ENCODE measurements around the gene FGF23. TPM values are rescaled to one million over a fixed set of nuclear protein-coding genes. Genes with fewer than 3 reads are reported as not detected.

FGF23 gene
- total RNA-seq, 1 experiment from 2014 or later, result not detected

GRCh38 chr12:4322726-4323125, 56.8 kb downstream of the FGF23 start:
- CTCF ChIA-PET, result no interaction called here
- Histone ChIP-seq H3K4me3 (replicated peaks in 1 of 2; ENCODE audit: low read depth in 1 of 2, low read length in 2 of 2) (no peak overlapping the region), H4K20me1 (ENCODE audit: insufficient read depth) (no peaks in the 10 kb centered on the region), H3K4me1 (ENCODE audit: control insufficient read depth in 1 of 2, insufficient read depth in 2 of 2, low read length in 2 of 2) (peaks cover 0 to 13% of the 10 kb centered on the region in 2 experiments; a peak in 2 of 4 replicates), H3K9ac (ENCODE audit: low read length) (no peak overlapping the region), H3K27ac (ENCODE audit: low read depth, low read length) (no peak overlapping the region), H2AFZ (ENCODE audit: low read depth, low read length, poor library complexity, severe bottlenecking) (no peak overlapping the region), H3K4me2 (ENCODE audit: low read length) (peak overlapping the region; percentile 98; the same call in 1 of the 2 replicates), H3K27me3 (ENCODE audit: insufficient read depth, low read length) (no peaks in the 10 kb centered on the region), H3K36me3 (ENCODE audit: control insufficient read depth in 1 of 2, insufficient read depth in 2 of 2, low read length in 2 of 2) (no peaks in the 10 kb centered on the region), H3K9me2 (ENCODE audit: insufficient read depth) (no peaks in the 10 kb centered on the region), H3K9me3 (ENCODE audit: control insufficient read depth in 1 of 2, insufficient read depth in 1 of 2, low read depth in 1 of 2, low read length in 2 of 2) (no peaks in the 10 kb centered on the region), H3K79me2 (ENCODE audit: insufficient read depth, low read length) (peaks cover 46% of the 10 kb centered on the region)
- DNase-seq (ENCODE audit: low read depth, low spot score) (no peak), ATAC-seq (no peak)
- intact Hi-C loops (cut with micrococcal nuclease), result no loop called here
- POLR2A ChIA-PET, result no interaction called here
- no TSS peak for BruUV-seq (replicated peaks)
- RAD21 ChIA-PET (ENCODE audit: low non-redundant PET in 1 of 2, low total read pairs in 2 of 2, uncharacterized antibody in 2 of 2, unreplicated experiment in 2 of 2), result interaction anchor here in 1 of 2 experiments (0.6 kb wide), 1 partner anchor 31 kb away, joined by 4 read pairs; no protein-coding TSS in a partner anchor
- TF ChIP-seq, protein P1, sequence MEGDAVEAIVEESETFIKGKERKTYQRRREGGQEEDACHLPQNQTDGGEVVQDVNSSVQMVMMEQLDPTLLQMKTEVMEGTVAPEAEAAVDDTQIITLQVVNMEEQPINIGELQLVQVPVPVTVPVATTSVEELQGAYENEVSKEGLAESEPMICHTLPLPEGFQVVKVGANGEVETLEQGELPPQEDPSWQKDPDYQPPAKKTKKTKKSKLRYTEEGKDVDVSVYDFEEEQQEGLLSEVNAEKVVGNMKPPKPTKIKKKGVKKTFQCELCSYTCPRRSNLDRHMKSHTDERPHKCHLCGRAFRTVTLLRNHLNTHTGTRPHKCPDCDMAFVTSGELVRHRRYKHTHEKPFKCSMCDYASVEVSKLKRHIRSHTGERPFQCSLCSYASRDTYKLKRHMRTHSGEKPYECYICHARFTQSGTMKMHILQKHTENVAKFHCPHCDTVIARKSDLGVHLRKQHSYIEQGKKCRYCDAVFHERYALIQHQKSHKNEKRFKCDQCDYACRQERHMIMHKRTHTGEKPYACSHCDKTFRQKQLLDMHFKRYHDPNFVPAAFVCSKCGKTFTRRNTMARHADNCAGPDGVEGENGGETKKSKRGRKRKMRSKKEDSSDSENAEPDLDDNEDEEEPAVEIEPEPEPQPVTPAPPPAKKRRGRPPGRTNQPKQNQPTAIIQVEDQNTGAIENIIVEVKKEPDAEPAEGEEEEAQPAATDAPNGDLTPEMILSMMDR (IDR thresholded peaks at IDR 0.05 in 2 of 3, conservative IDR thresholded peaks at IDR 0.05 in 1 of 3; ENCODE audit: borderline replicate concordance in 1 of 3, insufficient read depth in 1 of 3, low read depth in 2 of 3, low read length in 2 of 3), result no peak
- TF ChIP-seq SIN3A (IDR thresholded peaks at IDR 0.05; ENCODE audit: low read depth) (no peak), SRF (IDR thresholded peaks at IDR 0.05; ENCODE audit: low read depth) (no peak), ATF3 (IDR thresholded peaks at IDR 0.05) (no peak), EGR1 (IDR thresholded peaks at IDR 0.05; ENCODE audit: low read depth) (no peak), ELF1 (IDR thresholded peaks at IDR 0.05; ENCODE audit: borderline replicate concordance, low read depth) (no peak), RAD21 (IDR thresholded peaks at IDR 0.05; ENCODE audit: low read depth) (no peak), CEBPB (IDR thresholded peaks at IDR 0.05; ENCODE audit: low read depth) (no peak), REST (IDR thresholded peaks at IDR 0.05; ENCODE audit: low read depth) (no peak), YY1 (IDR thresholded peaks at IDR 0.05; ENCODE audit: extremely low read depth, insufficient replicate concordance, low read depth, low read length) (no peak), EZH2phosphoT487 (IDR thresholded peaks at IDR 0.05; ENCODE audit: borderline replicate concordance) (no peak), MAX (IDR thresholded peaks at IDR 0.05) (no peak), ZFX (IDR thresholded peaks at IDR 0.05) (no peak), JUND (IDR thresholded peaks at IDR 0.05) (no peak), TCF7L2 (IDR thresholded peaks at IDR 0.05; ENCODE audit: borderline replicate concordance, extremely low read depth, insufficient read depth, insufficient read length) (no peak), CBX3 (IDR thresholded peaks at IDR 0.05; ENCODE audit: low read depth) (no peak), SP1 (IDR thresholded peaks at IDR 0.05; ENCODE audit: low read depth) (no peak), ZNF274 (IDR thresholded peaks at IDR 0.05; ENCODE audit: low read depth, low read length) (no peak)
- TF ChIP-seq, protein P2, sequence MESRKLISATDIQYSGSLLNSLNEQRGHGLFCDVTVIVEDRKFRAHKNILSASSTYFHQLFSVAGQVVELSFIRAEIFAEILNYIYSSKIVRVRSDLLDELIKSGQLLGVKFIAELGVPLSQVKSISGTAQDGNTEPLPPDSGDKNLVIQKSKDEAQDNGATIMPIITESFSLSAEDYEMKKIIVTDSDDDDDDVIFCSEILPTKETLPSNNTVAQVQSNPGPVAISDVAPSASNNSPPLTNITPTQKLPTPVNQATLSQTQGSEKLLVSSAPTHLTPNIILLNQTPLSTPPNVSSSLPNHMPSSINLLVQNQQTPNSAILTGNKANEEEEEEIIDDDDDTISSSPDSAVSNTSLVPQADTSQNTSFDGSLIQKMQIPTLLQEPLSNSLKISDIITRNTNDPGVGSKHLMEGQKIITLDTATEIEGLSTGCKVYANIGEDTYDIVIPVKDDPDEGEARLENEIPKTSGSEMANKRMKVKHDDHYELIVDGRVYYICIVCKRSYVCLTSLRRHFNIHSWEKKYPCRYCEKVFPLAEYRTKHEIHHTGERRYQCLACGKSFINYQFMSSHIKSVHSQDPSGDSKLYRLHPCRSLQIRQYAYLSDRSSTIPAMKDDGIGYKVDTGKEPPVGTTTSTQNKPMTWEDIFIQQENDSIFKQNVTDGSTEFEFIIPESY (IDR thresholded peaks at IDR 0.05; ENCODE audit: extremely low read depth, insufficient replicate concordance, low read length), result no peak
